ENCODE data around the gene ZNF132.

DNA sequence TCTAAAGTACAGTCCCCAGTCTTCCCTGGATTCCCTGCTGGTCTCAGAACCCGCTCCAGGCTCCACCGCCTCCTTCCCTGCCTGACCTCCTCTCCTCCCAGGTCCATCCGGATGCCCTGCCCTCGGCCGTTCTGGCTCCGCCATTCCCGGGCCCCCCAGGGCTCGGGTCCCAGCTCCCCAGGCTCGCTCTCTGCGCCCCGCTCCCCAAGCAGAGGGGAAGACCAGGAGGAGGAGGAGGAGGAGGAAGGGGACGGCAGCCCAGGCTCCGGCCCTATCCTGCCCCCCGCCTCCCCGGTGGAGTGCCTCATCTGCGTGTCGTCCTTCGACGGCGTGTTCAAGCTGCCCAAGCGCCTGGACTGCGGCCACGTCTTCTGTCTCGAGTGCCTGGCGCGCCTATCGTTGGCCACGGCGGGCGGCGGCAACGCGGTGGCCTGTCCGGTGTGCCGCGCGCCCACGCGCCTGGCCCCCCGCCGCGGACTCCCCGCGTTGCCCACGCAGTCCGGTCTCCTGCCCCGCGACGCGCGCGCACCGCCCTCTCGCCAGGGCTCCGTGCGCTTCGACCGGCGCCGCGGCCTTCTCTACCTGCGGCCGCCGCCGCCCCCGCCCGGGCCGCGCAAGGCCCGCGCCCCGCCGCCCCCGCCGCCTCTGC, 43.9 kb downstream of the ZNF132 start:
- TF ChIP-seq, protein P1, sequence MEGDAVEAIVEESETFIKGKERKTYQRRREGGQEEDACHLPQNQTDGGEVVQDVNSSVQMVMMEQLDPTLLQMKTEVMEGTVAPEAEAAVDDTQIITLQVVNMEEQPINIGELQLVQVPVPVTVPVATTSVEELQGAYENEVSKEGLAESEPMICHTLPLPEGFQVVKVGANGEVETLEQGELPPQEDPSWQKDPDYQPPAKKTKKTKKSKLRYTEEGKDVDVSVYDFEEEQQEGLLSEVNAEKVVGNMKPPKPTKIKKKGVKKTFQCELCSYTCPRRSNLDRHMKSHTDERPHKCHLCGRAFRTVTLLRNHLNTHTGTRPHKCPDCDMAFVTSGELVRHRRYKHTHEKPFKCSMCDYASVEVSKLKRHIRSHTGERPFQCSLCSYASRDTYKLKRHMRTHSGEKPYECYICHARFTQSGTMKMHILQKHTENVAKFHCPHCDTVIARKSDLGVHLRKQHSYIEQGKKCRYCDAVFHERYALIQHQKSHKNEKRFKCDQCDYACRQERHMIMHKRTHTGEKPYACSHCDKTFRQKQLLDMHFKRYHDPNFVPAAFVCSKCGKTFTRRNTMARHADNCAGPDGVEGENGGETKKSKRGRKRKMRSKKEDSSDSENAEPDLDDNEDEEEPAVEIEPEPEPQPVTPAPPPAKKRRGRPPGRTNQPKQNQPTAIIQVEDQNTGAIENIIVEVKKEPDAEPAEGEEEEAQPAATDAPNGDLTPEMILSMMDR (conservative IDR thresholded peaks at IDR 0.05 in 1 of 2, IDR thresholded peaks at IDR 0.05 in 1 of 2; ENCODE audit: extremely low read depth in 1 of 2, insufficient read depth in 1 of 2, low read depth in 1 of 2, low read length in 2 of 2), result no peak
- no peak for TF ChIP-seq EZH2 (IDR thresholded peaks at IDR 0.05; ENCODE audit: borderline replicate concordance, low read length)

Data from mammary epithelial cell (primary cell).